ENCODE measurements around the gene CTNNBL1. TPM values are rescaled to one million over a fixed set of nuclear protein-coding genes. Genes with fewer than 3 reads are reported as not detected.

Gene CTNNBL1
- total RNA-seq, 1 experiment from 2014 or later: 55.4 TPM

- TF ChIP-seq YY1 (IDR thresholded peaks at IDR 0.05; ENCODE audit: extremely low read depth, insufficient replicate concordance, low read depth, low read length) (no peak), ATF3 (IDR thresholded peaks at IDR 0.05) (no peak)
Measured at GRCh38 chr20:37892001-37892400, 198.2 kb downstream of the CTNNBL1 start (continued).

- POLR2A ChIA-PET: no interaction called here
- Histone ChIP-seq H3K9me2 (ENCODE audit: insufficient read depth) (no peaks in the 10 kb centered on the region), H2AFZ (ENCODE audit: low read depth, low read length, poor library complexity, severe bottlenecking) (no peak overlapping the region), H3K4me2 (ENCODE audit: low read length) (no peak overlapping the region), H3K79me2 (ENCODE audit: insufficient read depth, low read length) (no peaks in the 10 kb centered on the region), H3K9ac (ENCODE audit: low read length) (no peak overlapping the region), H3K9me3 (ENCODE audit: control insufficient read depth in 1 of 2, insufficient read depth in 1 of 2, low read depth in 1 of 2, low read length in 2 of 2) (no peaks in the 10 kb centered on the region), H3K27me3 (ENCODE audit: insufficient read depth, low read length) (no peaks in the 10 kb centered on the region), H4K20me1 (ENCODE audit: insufficient read depth) (no peaks in the 10 kb centered on the region), H3K4me3 (replicated peaks in 1 of 2; ENCODE audit: low read depth in 1 of 2, low read length in 2 of 2) (no peak overlapping the region), H3K36me3 (ENCODE audit: control insufficient read depth in 1 of 2, insufficient read depth in 2 of 2, low read length in 2 of 2) (no peaks in the 10 kb centered on the region), H3K27ac (ENCODE audit: low read depth, low read length) (no peak overlapping the region), H3K4me1 (ENCODE audit: control insufficient read depth in 1 of 2, insufficient read depth in 2 of 2, low read length in 2 of 2) (no peaks in the 10 kb centered on the region)
- ATAC-seq (no peak), DNase-seq (ENCODE audit: low read depth, low spot score) (no peak)
- intact Hi-C loops (cut with micrococcal nuclease): loop anchor here (10.0 kb wide), 1 partner anchor 239 kb away; no protein-coding TSS in a partner anchor
- BruUV-seq (replicated peaks): no TSS peak
- CTCF ChIA-PET: no interaction called here
- TF ChIP-seq EZH2 (IDR thresholded peaks at IDR 0.05) (no peak), ZBTB33 (IDR thresholded peaks at IDR 0.05; ENCODE audit: extremely low read depth, insufficient replicate concordance, low read length) (no peak), REST (IDR thresholded peaks at IDR 0.05; ENCODE audit: low read depth) (no peak), MAX (IDR thresholded peaks at IDR 0.05) (no peak), ZNF274 (IDR thresholded peaks at IDR 0.05; ENCODE audit: low read depth, low read length) (no peak), CBX3 (IDR thresholded peaks at IDR 0.05; ENCODE audit: low read depth) (no peak)
- RAD21 ChIA-PET (ENCODE audit: low non-redundant PET in 1 of 2, low total read pairs in 2 of 2, uncharacterized antibody in 2 of 2, unreplicated experiment in 2 of 2): no interaction called here
Measured at GRCh38 chr20:37893566-37894241, 199.9 kb downstream of the CTNNBL1 start.

Measured in HCT116 (cell line).